Astrocyte (in vitro differentiated cells and primary cell): Measurements from ENCODE around the gene UBE2U. TPM values are rescaled to one million over a fixed set of nuclear protein-coding genes. Genes with fewer than 3 reads are reported as not detected.
A peak's percentile ranks its signal among the peaks of the same experiment; 100 is the strongest.

Experiments used
- DNase-seq: peaks from one replicate; pipeline ENCODE4 v3.0.0-alpha.2; 2010; ENCODE audit warnings: low read depth
- FAIRE-seq: peaks from 2 replicates; lab custom pipeline; 2011; peaks lifted over from hg19 to GRCh38; lab: Jason Lieb, UNC
- H2AFZ ChIP-seq: 2 replicates; pipeline ENCODE4 v1.6.0; 2012; ENCODE audit warnings: low read depth, low read length, inconsistent platforms
- H3K27ac ChIP-seq: 2 replicates; pipeline ENCODE4 v1.5.1; 2011; ENCODE audit warnings: low read depth, low read length, inconsistent platforms
- H3K27me3 ChIP-seq: 2 replicates; pipeline ENCODE4 v1.6.0; 2011; ENCODE audit warnings: low read length, inconsistent platforms; ENCODE audit not compliant: insufficient read depth
- H3K36me3 ChIP-seq: 2 replicates; pipeline ENCODE4 v1.5.1; 2011; ENCODE audit warnings: low read length, inconsistent platforms; ENCODE audit not compliant: insufficient read depth
- H3K4me1 ChIP-seq: 2 replicates; pipeline ENCODE4 v1.5.1; 2011; ENCODE audit warnings: low read length, inconsistent platforms; ENCODE audit not compliant: insufficient read depth
- H3K4me2 ChIP-seq: 2 replicates; pipeline ENCODE4 v1.6.0; 2012; ENCODE audit warnings: low read length, inconsistent platforms
- H3K4me3 ChIP-seq: 2 replicates; pipeline ENCODE4 v1.5.1; 2011; ENCODE audit warnings: low read depth, mild to moderate bottlenecking, low read length, inconsistent platforms; ENCODE audit not compliant: insufficient read depth
- H3K79me2 ChIP-seq: 2 replicates; pipeline ENCODE4 v1.6.0; 2012; ENCODE audit warnings: mild to moderate bottlenecking, low read length, inconsistent platforms; ENCODE audit not compliant: insufficient read depth
- H3K9ac ChIP-seq: 2 replicates; pipeline ENCODE4 v1.6.0; 2012; ENCODE audit warnings: mild to moderate bottlenecking, low read length, inconsistent platforms
- H3K9me3 ChIP-seq: 2 replicates; pipeline ENCODE4 v1.5.1; 2012; ENCODE audit warnings: low read depth, mild to moderate bottlenecking, low read length, inconsistent platforms; ENCODE audit not compliant: insufficient read depth
- H4K20me1 ChIP-seq: 2 replicates; pipeline ENCODE4 v1.6.0; 2012; ENCODE audit warnings: low read length, inconsistent platforms; ENCODE audit not compliant: insufficient read depth
- H3K27ac Mint-ChIP-seq: one replicate; pipeline ENCODE4 v1.8.0; 2021; ENCODE audit warnings: mild to moderate bottlenecking, mixed read lengths; ENCODE audit not compliant: unreplicated experiment
- H3K27me3 Mint-ChIP-seq: one replicate; pipeline ENCODE4 v1.8.0; 2021; ENCODE audit warnings: low read depth, mixed read lengths; ENCODE audit not compliant: unreplicated experiment
- H3K36me3 Mint-ChIP-seq: one replicate; pipeline ENCODE4 v1.8.0; 2021; ENCODE audit warnings: low read depth, mixed read lengths; ENCODE audit not compliant: unreplicated experiment
- H3K4me1 Mint-ChIP-seq: one replicate; pipeline ENCODE4 v1.8.0; 2021; ENCODE audit warnings: low read depth, mixed read lengths; ENCODE audit not compliant: unreplicated experiment
- H3K4me3 Mint-ChIP-seq: one replicate; pipeline ENCODE4 v1.8.0; 2021; ENCODE audit warnings: mild to moderate bottlenecking, moderate library complexity, mixed read lengths; ENCODE audit not compliant: unreplicated experiment
- H3K9me3 Mint-ChIP-seq: one replicate; pipeline ENCODE4 v1.8.0; 2021; ENCODE audit warnings: mild to moderate bottlenecking, mixed read lengths; ENCODE audit not compliant: unreplicated experiment
- EZH2 ChIP-seq: IDR thresholded peaks from 2 replicates; pipeline ENCODE4 v1.6.1; 2012; ENCODE audit warnings: mild to moderate bottlenecking, low read length, inconsistent platforms; ENCODE audit not compliant: insufficient read depth
- total RNA-seq: library from RNA; stranded (reverse); gene quantifications from 2 replicates; pipeline ENCODE4 v1.2.1, GENCODE V29; 2021
- TF ChIP-seq, protein P1 (sequence below): IDR thresholded peaks from 2 replicates; pipeline ENCODE4 v1.5.1; 2011; ENCODE audit warnings: low read depth, mild to moderate bottlenecking, inconsistent platforms, low read length, moderate library complexity; ENCODE audit not compliant: insufficient read depth

UBE2U gene
- total RNA-seq, 1 donor from 2014 or later = not detected

DNA sequence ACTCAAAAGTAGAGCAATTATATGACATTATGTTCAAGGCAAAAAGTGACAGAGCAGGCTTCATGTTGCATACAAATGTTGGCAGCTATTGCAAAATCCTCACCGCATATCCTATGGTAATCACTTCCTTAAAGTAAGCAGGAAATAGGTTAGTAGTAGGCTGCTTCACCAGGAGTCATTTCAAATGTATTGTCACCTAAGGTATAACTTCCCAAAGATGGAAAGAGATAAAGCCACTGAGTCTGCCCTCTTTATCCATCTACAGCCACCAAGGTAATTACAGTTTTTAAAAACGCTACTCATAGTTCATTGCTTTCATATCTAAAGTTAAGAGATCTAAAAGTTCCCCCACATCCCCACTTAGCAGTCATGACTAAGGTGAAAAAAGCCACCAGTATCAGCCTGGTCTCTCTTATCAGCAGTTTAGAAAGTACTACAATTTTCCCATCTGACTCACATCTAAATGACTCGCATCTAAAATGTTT lies 31.6 kb upstream of the UBE2U start:
- no peak for FAIRE-seq
- Histone ChIP-seq H3K27ac (peak overlapping the region; percentile 89), H3K79me2 (no peaks in the 10 kb centered on the region), H3K4me2 (peak overlapping the region; percentile 78), H3K27me3 (no peaks in the 10 kb centered on the region), H4K20me1 (no peaks in the 10 kb centered on the region), H3K4me3 (no peak overlapping the region), H3K4me1 (peaks cover 20% of the 10 kb centered on the region), H2AFZ (peak overlapping the region; percentile 1), H3K9ac (peak overlapping the region; percentile 61), H3K9me3 (no peaks in the 10 kb centered on the region), H3K36me3 (no peaks in the 10 kb centered on the region)
- H3K4me1 Mint-ChIP-seq = peaks cover 44% of the 10 kb centered on the region
- H3K36me3 Mint-ChIP-seq = peaks cover 35% of the 10 kb centered on the region
- peaks cover 15% of the 10 kb centered on the region for H3K9me3 Mint-ChIP-seq
- peak; percentile 81 for DNase-seq
- H3K4me3 Mint-ChIP-seq = no peak overlapping the region
- TF ChIP-seq EZH2 = no peak
- TF ChIP-seq, protein P1, sequence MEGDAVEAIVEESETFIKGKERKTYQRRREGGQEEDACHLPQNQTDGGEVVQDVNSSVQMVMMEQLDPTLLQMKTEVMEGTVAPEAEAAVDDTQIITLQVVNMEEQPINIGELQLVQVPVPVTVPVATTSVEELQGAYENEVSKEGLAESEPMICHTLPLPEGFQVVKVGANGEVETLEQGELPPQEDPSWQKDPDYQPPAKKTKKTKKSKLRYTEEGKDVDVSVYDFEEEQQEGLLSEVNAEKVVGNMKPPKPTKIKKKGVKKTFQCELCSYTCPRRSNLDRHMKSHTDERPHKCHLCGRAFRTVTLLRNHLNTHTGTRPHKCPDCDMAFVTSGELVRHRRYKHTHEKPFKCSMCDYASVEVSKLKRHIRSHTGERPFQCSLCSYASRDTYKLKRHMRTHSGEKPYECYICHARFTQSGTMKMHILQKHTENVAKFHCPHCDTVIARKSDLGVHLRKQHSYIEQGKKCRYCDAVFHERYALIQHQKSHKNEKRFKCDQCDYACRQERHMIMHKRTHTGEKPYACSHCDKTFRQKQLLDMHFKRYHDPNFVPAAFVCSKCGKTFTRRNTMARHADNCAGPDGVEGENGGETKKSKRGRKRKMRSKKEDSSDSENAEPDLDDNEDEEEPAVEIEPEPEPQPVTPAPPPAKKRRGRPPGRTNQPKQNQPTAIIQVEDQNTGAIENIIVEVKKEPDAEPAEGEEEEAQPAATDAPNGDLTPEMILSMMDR = no peak
- H3K27me3 Mint-ChIP-seq = no peaks in the 10 kb centered on the region
- peak overlapping the region; percentile 59 for H3K27ac Mint-ChIP-seq

DNA sequence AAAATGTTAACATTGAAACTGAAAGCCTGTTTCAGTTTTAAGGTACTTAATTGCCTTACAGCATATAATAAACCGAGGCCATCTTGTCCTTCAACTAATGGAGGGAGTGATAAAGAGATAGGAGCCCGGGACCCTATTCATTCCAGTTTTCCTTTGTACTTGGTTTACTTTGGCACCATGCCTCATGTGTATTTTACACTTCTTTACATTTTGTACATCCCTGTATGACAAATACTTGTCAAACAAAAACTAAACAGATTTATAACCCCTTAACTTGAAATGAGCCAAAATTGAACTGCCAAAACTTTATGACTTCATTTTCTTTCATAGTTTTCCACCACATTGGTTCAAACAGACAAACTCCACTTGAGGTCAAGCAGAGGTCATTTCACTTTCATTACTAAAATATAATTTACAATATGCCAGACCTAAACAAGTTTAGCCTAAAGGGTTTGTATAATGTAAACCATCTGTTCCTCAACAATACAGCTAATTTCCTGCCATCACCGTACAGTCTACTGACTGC lies 30.9 kb upstream of the UBE2U start:
- Histone ChIP-seq H3K4me3 (no peak overlapping the region), H3K27ac (peak overlapping the region; percentile 89), H3K9ac (peak overlapping the region; percentile 61), H4K20me1 (no peaks in the 10 kb centered on the region), H3K36me3 (no peaks in the 10 kb centered on the region), H2AFZ (no peak overlapping the region), H3K9me3 (no peaks in the 10 kb centered on the region), H3K79me2 (no peaks in the 10 kb centered on the region), H3K4me1 (peaks cover 20% of the 10 kb centered on the region), H3K4me2 (peak overlapping the region; percentile 78), H3K27me3 (no peaks in the 10 kb centered on the region)
- peaks cover 36% of the 10 kb centered on the region for H3K36me3 Mint-ChIP-seq
- H3K27me3 Mint-ChIP-seq = no peaks in the 10 kb centered on the region
- peak; percentile 39 for DNase-seq
- H3K4me1 Mint-ChIP-seq = peaks cover 39% of the 10 kb centered on the region
- H3K27ac Mint-ChIP-seq = peak overlapping the region; percentile 90
- TF ChIP-seq, protein P1 = no peak
- no peak for TF ChIP-seq EZH2
- H3K4me3 Mint-ChIP-seq = peak overlapping the region; percentile 22
- H3K9me3 Mint-ChIP-seq = peaks cover 13% of the 10 kb centered on the region
- no peak for FAIRE-seq

GRCh38 chr1:64173336-64173940 lies 30.0 kb upstream of the UBE2U start:
- no peak overlapping the region for H3K9ac ChIP-seq
- no peaks in the 10 kb centered on the region for H4K20me1 ChIP-seq
- DNase-seq = no peak
- H3K27ac Mint-ChIP-seq = peak overlapping the region; percentile 90
- peaks cover 31% of the 10 kb centered on the region for H3K4me1 Mint-ChIP-seq
- peaks cover 20% of the 10 kb centered on the region for H3K4me1 ChIP-seq
- H3K27me3 ChIP-seq = no peaks in the 10 kb centered on the region
- H3K79me2 ChIP-seq = no peaks in the 10 kb centered on the region
- H3K27ac ChIP-seq = peak overlapping the region; percentile 89
- H3K4me3 ChIP-seq = no peak overlapping the region
- no peak overlapping the region for H3K4me3 Mint-ChIP-seq
- TF ChIP-seq, protein P1 = no peak
- TF ChIP-seq EZH2 = no peak
- H3K9me3 Mint-ChIP-seq = peaks cover 13% of the 10 kb centered on the region
- H3K36me3 Mint-ChIP-seq = peaks cover 38% of the 10 kb centered on the region
- no peaks in the 10 kb centered on the region for H3K27me3 Mint-ChIP-seq
- no peak overlapping the region for H3K4me2 ChIP-seq
- FAIRE-seq = no peak
- H3K36me3 ChIP-seq = no peaks in the 10 kb centered on the region
- no peaks in the 10 kb centered on the region for H3K9me3 ChIP-seq
- H2AFZ ChIP-seq = no peak overlapping the region
